GM12878 (cell line): ENCODE data around the gene ZNF888. TPM values are rescaled to one million over a fixed set of nuclear protein-coding genes. Genes with fewer than 3 reads are reported as not detected.

Experiments
- ATAC-seq: fragments of 200-7000 bp; cut with Tn5 transposase; 3 replicates; pipeline ENCODE4 v1.9.1; 2020; ENCODE audit warnings: mild to moderate bottlenecking, moderate library complexity
- BruUV-seq: library from RNA; stranded (reverse); fragments of 400-500 nt; replicated peaks from 2 replicates; lab custom pipeline; 2021; lab: Mats Ljungman, UMichigan
- CTCF ChIA-PET: fragments of 300-600 bp; sonication (Branson Sonifier 250); formaldehyde crosslinking; extraction: SDS; loops from one replicate; lab custom pipeline; 2021; ENCODE audit warnings: inconsistent platforms; lab: Yijun Ruan, JAX
- POLR2A ChIA-PET: fragments of 350-600 bp; formaldehyde crosslinking; extraction: SDS; loops from one replicate; lab custom pipeline; 2021; ENCODE audit warnings: inconsistent platforms; lab: Charles Lee
- RAD21 ChIA-PET: fragments of 300-600 bp; sonication (Branson Sonifier 250); formaldehyde crosslinking; loops from one replicate; lab custom pipeline; 2023; ENCODE audit warnings: antibody characterized with exemption; ENCODE audit not compliant: unreplicated experiment; lab: Charles Lee
- SMC1A ChIA-PET: fragments of 300-600 bp; sonication (Branson Sonifier 250); formaldehyde crosslinking; loops from one replicate; lab custom pipeline; 2023; ENCODE audit not compliant: unreplicated experiment, uncharacterized antibody; lab: Charles Lee
- DNase-seq: peaks from one replicate; pipeline ENCODE4 v3.0.0-alpha.2; 2011; ENCODE audit warnings: low read depth, low spot score
- FAIRE-seq: peaks from 3 replicates; lab custom pipeline; 2011; peaks lifted over from hg19 to GRCh38; lab: Jason Lieb, UNC
- H2AFZ ChIP-seq: 2 replicates; pipeline ENCODE4 v1.6.0; 2011; ENCODE audit warnings: low read depth, low read length, control low read depth; ENCODE audit not compliant: control insufficient read depth
- H3K27ac ChIP-seq: 2 replicates; pipeline ENCODE4 v1.5.1; 2011; ENCODE audit warnings: control low read depth; ENCODE audit not compliant: control insufficient read depth, insufficient read depth
- H3K27me3 ChIP-seq, 2 experiments: replicated peaks in 1 of 2; 2 replicates each; pipeline versions ENCODE4 v1.6.0 to v1.6.1; 2011; ENCODE audit warnings: low read length in 1 of 2; ENCODE audit not compliant: control insufficient read depth in 2 of 2, insufficient read depth in 2 of 2
- H3K36me3 ChIP-seq, 2 experiments: 2 replicates each; pipeline ENCODE4 v1.5.1; 2011; ENCODE audit warnings: low read length in 1 of 2; ENCODE audit not compliant: control insufficient read depth in 2 of 2, insufficient read depth in 2 of 2
- H3K4me1 ChIP-seq: 2 replicates; pipeline ENCODE4 v1.6.1; 2011; ENCODE audit warnings: mild to moderate bottlenecking, low read length, moderate library complexity, mixed read lengths; ENCODE audit not compliant: control insufficient read depth, insufficient read depth
- H3K4me2 ChIP-seq: 2 replicates; pipeline ENCODE4 v1.6.0; 2011; ENCODE audit warnings: control low read depth; ENCODE audit not compliant: control insufficient read depth, insufficient read depth
- H3K4me3 ChIP-seq: fragments of 200-600 bp; sonication (generic); 2 replicates; pipeline ENCODE4 v1.5.1; 2016
- H3K79me2 ChIP-seq: 2 replicates; pipeline ENCODE4 v1.6.0; 2011; ENCODE audit warnings: low read length; ENCODE audit not compliant: control insufficient read depth, insufficient read depth
- H3K9ac ChIP-seq: 2 replicates; pipeline ENCODE4 v1.8.0; 2011; ENCODE audit warnings: low read length, control low read depth, mixed read lengths; ENCODE audit not compliant: control insufficient read depth, insufficient read depth
- H3K9me3 ChIP-seq: replicated peaks from 3 replicates; pipeline ENCODE4 v1.5.1; 2011; ENCODE audit warnings: mild to moderate bottlenecking, low read length; ENCODE audit not compliant: control insufficient read depth, insufficient read depth
- H4K20me1 ChIP-seq: 2 replicates; pipeline ENCODE4 v1.6.0; 2011; ENCODE audit not compliant: control insufficient read depth, insufficient read depth
- CBX5 ChIP-seq: sonication (generic); IDR thresholded peaks from 2 replicates; pipeline ENCODE4 v1.6.1; 2016; ENCODE audit warnings: low read depth, moderate library complexity, mild to moderate bottlenecking, inconsistent platforms
- ETV6 ChIP-seq, 2 experiments: fragments of 450-650 bp in 1 of 2; IDR thresholded peaks in 1 of 2; conservative IDR thresholded peaks in 1 of 2; 2 replicates each; pipeline ENCODE4 v1.6.1; 2014; ENCODE audit warnings: antibody characterized with exemption in 1 of 2, borderline replicate concordance in 1 of 2, low read depth in 1 of 2, mild to moderate bottlenecking in 1 of 2, moderate library complexity in 1 of 2
- HCFC1 ChIP-seq: fragments of 150-350 bp; IDR thresholded peaks from 2 replicates; pipeline ENCODE4 v1.6.1; 2014; ENCODE audit warnings: low read length
- HDAC6 ChIP-seq: fragments of 200-600 bp; sonication (generic); IDR thresholded peaks from one replicate; pipeline ENCODE4 v1.8.0; 2017; ENCODE audit warnings: antibody characterized with exemption; ENCODE audit not compliant: unreplicated experiment
- IRF3 ChIP-seq: fragments of 450-650 bp; IDR thresholded peaks from 2 replicates; pipeline ENCODE4 v1.6.1; 2014; ENCODE audit warnings: mild to moderate bottlenecking
- PRDM15 ChIP-seq: fragments of 450-650 bp; formaldehyde crosslinking; IDR thresholded peaks from 2 replicates; pipeline ENCODE4 v1.4.0; 2020; ENCODE audit warnings: mild to moderate bottlenecking, moderate library complexity
- RFX5 ChIP-seq: IDR thresholded peaks from 2 replicates; pipeline ENCODE4 v1.6.1; 2011; ENCODE audit warnings: low read depth, low read length, improper control_type of control experiment
- SREBF1 ChIP-seq: IDR thresholded peaks from 2 replicates; pipeline ENCODE4 v1.6.1; 2012; ENCODE audit warnings: mild to moderate bottlenecking, low read length
- ZNF274 ChIP-seq: IDR thresholded peaks from one replicate; pipeline ENCODE4 v1.8.0; 2011; ENCODE audit not compliant: insufficient read length, insufficient read depth
- WGBS: methylation state at CpG from one replicate; pipeline ENCODE4 v1.1.6; 2016; ENCODE audit warnings: low lambda C conversion rate; ENCODE audit not compliant: insufficient replicate concordance, insufficient coverage; ENCODE audit errors: missing lambda C conversion rate; 5-methylcytosine and 5-hydroxymethylcytosine counted together
- in situ Hi-C: fragments of 300-500 bp; cut with MboI; formaldehyde crosslinking; loops from 9 replicates; pipeline ENCODE4 v1.14.3; 2018; ENCODE audit warnings: mixed read lengths
- intact Hi-C: fragments of 100-400 bp; cut with micrococcal nuclease; formaldehyde crosslinking; loops from one replicate; pipeline ENCODE4 v1.14.2; 2022; ENCODE audit not compliant: unreplicated experiment
- polyA plus RNA-seq, 11 experiments: library from polyadenylated mRNA; depleted of rRNA in 4 of 11; unstranded in 6 of 11; stranded (reverse) in 5 of 11; fragments of >200 nt; fragmentation: Nextera tagmentation in 4 of 11; fragmentation: Illumina TruSeq in 1 of 11; extraction: Ambion mirVana in 4 of 11; extraction: Trizol in 1 of 11; gene quantifications; 1 replicate in 1 of 11; 2 replicates in 10 of 11; pipeline versions ENCODE4 v1.2.1 to v1.2.3, GENCODE V29; 2011 to 2016; ENCODE audit warnings: inconsistent platforms in 2 of 11, missing spikeins in 2 of 11, low read depth in 1 of 11
- total RNA-seq, 4 experiments: library from RNA; depleted of rRNA in 3 of 4; stranded (reverse); fragments of >200 nt in 3 of 4; fragmentation: Illumina TruSeq in 1 of 4; extraction: Trizol in 1 of 4; gene quantifications; 2 replicates each; pipeline versions ENCODE4 v1.2.1 to v1.2.3, GENCODE V29; 2013 to 2021

Gene ZNF888
- total and polyA plus RNA-seq, 10 of the 15 experiments (the other 5 are each of a cell fraction or from before 2014, with no cell fraction given): 0.26 to 4.3 (median 2.7) TPM

GRCh38 chr19:52956917-52957316, 33.7 kb upstream of the ZNF888 start:
- H3K79me2 ChIP-seq: peaks cover 5% of the 10 kb centered on the region
- intact Hi-C loops: no loop called here
- H3K4me2 ChIP-seq: no peak overlapping the region
- no peak overlapping the region for H3K9ac ChIP-seq
- DNase-seq (no peak), FAIRE-seq (no peak), ATAC-seq (no peak)
- in situ Hi-C loops: no loop called here
- H3K27ac ChIP-seq: no peak overlapping the region
- no peaks in the 10 kb centered on the region for H3K4me1 ChIP-seq
- no peak for TF ChIP-seq IRF3
- no peak for TF ChIP-seq SREBF1
- no peak for TF ChIP-seq RFX5
- TF ChIP-seq HDAC6: no peak
- no peak for TF ChIP-seq CBX5
- POLR2A ChIA-PET: no interaction called here
- RAD21 ChIA-PET: no interaction called here
- WGBS: 93% methylated on average over 10 of the region's 10 CpGs
- no peak overlapping the region for H3K4me3 ChIP-seq
- SMC1A ChIA-PET: no interaction called here
- peaks cover 51% of the 10 kb centered on the region for H3K9me3 ChIP-seq
- H3K27me3 ChIP-seq: no peaks in the 10 kb centered on the region
- no peak overlapping the region for H2AFZ ChIP-seq
- peaks cover 6 to 30% of the 10 kb centered on the region in 2 experiments for H3K36me3 ChIP-seq
- CTCF ChIA-PET: no interaction called here
- H4K20me1 ChIP-seq: no peaks in the 10 kb centered on the region
- BruUV-seq: no TSS peak

GRCh38 chr19:52949422-52949821, 26.2 kb upstream of the ZNF888 start:
- no peaks in the 10 kb centered on the region for H3K27me3 ChIP-seq
- no peaks in the 10 kb centered on the region for H4K20me1 ChIP-seq
- SMC1A ChIA-PET: no interaction called here
- peaks cover 31% of the 10 kb centered on the region; the same call in 2 of the 3 replicates for H3K9me3 ChIP-seq
- POLR2A ChIA-PET: no interaction called here
- no TSS peak for BruUV-seq
- H3K4me3 ChIP-seq: no peak overlapping the region
- H3K79me2 ChIP-seq: no peaks in the 10 kb centered on the region
- no peak overlapping the region for H3K9ac ChIP-seq
- in situ Hi-C loops (no loop called here), intact Hi-C loops (no loop called here)
- RAD21 ChIA-PET: no interaction called here
- CTCF ChIA-PET: no interaction called here
- H3K4me2 ChIP-seq: no peak overlapping the region
- ATAC-seq (no peak), DNase-seq (no peak), FAIRE-seq (no peak)
- no peak overlapping the region for H2AFZ ChIP-seq
- peaks cover 5 to 20% of the 10 kb centered on the region in 2 experiments for H3K36me3 ChIP-seq
- H3K27ac ChIP-seq: no peak overlapping the region
- no peak for TF ChIP-seq PRDM15 (CRISPR knock-in tag)
- TF ChIP-seq ZNF274: no peak
- TF ChIP-seq ETV6 (conservative IDR thresholded peaks at IDR 0.05 in 1 of 2, IDR thresholded peaks at IDR 0.05 in 1 of 2; ENCODE audit: borderline replicate concordance in 1 of 2, low read depth in 1 of 2): no peak
- no peak for TF ChIP-seq HCFC1
- H3K4me1 ChIP-seq: no peaks in the 10 kb centered on the region
- 100% methylated on average over 1 of the region's 1 CpG for WGBS
